NCI-H748 (cell line): ENCODE measurements around the gene SRMS.
A peak's percentile ranks its signal among the peaks of the same experiment; 100 is the strongest.
"Not testable (repeated sequence)": the region's sequence is repeated elsewhere in the genome, so short reads cannot be mapped to it uniquely, and the experiment has no call there.

ENCODE experiments used
- DNase-seq: peaks from one replicate; lab custom pipeline; 2025; ENCODE audit not compliant: unreplicated experiment; lab: John Stamatoyannopoulos, UW

Gene SRMS

DNA sequence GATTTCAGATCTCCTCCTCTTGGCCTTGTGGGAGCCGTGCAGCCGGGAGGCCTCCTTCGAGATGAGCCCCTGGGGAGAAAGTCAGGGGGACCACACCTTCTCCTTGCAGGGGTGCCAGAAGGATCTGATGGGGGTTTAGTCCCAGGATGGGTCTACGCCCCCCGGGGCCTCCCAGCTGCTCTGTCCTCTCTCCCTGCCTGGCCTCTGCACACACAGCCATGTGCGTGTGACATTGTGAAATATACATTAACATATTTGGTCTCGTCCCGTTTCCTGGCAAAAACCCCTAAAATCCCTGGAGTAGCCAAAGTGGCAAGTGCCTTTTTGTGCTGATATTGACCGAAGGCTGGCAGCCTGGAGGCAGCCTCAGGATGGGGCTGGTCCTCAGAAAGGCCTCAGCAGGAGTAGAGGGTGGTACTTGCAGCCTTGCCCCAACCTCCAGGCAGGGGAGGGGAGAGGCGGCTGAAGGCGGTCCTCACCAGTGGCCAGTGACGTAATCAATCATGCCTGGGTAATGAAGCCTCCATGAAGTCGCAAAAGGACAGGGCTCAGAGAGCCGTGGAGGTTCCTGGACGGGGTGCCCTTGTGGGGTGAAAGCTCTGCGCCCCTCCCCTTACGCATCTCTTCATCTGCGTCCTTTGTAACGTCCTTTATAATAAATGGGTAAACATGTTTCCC is 31.6 kb upstream of the SRMS start:
- no peak for DNase-seq

DNA sequence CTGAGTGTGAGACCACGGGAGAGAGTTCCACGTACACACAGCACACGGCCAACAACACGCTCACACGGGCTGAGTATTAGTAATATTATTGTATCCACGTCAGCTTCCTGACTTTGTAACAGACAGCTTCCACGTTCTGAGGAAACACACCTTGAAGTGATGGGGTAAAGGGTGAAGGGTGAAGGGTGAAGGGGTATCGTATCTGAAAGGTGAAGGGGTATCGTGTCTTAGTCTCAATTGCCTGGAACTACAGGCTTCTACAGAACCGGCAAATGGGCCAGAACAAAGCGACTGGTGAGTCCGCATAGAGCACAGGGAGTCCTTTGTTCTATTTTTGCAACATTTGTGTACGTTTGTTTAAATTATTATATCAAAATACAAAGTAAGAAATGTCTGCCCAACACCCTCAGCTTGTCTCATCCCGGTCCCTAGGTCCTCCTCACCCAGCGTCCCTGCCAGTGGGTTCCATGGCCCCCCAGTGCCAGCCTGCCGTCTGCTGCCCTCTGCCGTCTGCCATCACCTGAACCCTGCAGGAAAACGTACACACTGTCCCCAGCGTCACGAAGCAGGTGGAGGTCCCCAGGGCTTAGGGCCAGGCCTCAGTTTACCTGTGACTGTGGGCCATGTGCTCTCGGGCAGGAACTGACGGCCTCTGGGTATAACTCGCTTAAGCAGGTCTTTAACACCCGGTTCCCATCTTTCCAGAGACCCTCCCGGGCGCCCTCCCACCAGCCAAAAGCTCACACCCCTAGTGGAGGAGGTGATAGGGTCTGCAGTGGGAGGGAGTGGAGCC is 30.9 kb upstream of the SRMS start:
- DNase-seq: no peak

DNA sequence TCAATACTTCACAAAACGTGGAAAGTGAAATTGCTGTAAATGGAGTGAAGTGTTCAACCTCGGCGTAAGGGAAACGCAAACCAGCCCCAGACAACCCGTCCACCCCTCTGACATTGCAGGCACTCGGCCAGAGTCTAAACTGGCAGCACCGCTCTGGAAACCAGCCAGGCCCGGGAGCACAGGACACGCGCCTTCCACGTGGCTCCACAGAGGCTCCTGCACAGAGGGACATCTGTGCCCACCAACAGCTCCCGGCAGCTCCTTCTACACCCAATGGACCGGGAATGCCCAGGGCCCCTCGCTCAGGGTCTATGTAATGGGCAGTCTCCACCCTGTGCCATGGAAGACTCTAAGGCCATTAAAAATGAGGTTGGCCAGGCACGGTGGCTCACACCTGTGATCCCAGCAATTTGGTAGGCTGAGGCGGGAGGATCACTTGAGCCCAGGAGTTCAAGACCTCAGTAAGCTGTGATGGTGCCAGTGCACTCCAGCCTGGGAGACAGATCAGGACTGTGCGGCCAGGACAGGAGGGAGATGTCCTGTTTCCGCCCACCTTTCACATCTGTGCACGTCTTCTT is 29.9 kb upstream of the SRMS start:
- no peak for DNase-seq

DNA sequence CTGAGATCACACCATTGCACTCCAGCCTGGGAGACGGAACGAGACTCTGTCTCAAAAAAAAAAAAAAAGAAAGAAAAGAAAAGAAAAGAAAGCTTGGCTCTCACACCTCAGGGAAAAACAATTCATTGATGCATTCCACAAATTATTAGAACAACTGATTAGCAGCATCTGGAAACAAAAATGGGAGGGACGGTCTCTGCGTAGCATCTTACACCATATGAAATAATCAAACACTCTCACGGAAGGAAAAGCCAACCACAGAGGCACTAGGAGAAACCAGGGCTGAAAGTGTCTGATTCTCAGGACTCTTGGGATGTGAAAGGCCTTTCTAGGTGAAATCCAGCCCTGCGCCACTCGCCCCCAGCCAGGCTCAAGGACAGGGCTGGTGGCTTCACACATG is 28.8 kb upstream of the SRMS start:
- no peak for DNase-seq

DNA sequence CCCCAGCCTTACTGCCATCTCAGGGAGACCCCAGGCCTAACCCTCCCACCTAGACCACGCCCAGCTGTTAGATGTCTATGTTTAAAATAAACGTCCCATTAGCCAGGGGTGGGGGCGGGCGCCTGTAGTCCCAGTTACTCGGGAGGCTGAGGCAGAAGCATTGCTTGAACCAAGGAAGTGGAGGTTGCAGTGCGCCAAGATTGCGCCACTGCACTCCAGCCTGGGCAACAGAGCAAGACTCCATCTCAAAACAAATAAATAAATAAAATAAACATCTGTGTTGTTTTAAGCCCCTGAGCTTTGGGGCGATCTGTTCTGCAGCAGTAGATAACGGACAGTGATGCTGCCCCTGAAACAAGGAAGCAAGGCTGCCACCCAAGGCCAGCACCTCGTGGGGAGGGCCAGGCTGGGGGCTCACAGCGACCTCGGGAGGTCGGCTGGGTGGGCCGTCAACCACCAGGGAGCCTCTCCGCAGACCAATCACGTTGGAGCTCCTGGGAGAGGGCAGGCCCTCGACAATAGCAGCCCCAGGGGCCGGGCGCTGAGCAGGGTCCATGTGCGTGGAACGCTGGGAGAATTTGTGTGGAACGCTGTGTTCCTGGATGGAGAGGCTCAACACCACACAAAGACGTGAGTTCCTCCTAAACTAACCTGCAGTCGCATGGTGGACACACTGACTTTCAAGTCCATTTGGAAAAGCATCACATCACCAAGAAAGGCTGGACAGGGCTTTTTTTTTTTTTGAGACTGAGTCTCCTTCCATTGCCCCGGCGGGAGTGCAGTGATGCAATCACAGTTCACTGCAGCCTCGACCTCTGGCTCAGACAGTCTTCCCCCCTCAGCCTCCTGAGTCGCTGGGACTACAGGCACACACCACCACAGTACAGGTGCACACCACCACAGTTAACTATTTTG is 27.5 kb upstream of the SRMS start:
- no peak for DNase-seq

DNA sequence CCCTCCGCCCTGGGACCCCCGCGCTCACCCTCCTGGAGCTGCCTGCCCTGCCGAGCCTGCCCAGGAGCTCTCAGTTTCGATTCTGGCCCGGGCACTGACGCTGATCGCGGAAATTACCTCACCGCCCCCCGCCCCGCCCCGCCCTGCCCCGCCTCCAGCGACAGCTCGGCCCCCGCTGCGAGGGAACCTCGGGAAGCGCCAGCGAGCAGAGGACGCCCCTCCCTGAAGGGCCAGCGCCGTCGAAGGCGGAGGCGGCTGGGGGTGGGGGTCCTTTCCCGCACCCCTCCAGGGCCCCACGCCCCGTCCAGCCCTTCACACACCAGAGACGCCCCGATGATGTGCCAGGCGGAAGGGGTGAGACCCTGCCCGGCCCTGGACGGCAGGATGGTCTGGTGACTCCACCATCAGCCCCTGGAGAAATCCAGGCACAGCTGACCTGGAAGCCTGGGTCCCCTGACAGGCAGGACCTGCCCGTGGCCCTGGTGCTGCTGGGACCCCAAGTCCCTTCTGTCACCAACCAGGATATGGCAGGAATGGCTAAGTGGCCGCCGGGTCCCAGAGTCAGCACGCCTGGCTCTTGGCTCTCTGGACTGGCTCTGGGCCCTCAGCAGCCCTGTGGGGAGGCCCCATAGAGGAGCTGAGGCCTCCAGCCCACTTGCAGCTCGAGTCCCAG is 26.7 kb upstream of the SRMS start, which contains the start of gene HELZ2:
Gene HELZ2, minus strand, starts transcription at position 84 of the 673 bp plus-strand sequence. CDS start 1,854 bp downstream, outside the sequence.
- DNase-seq: peak; percentile 62

DNA sequence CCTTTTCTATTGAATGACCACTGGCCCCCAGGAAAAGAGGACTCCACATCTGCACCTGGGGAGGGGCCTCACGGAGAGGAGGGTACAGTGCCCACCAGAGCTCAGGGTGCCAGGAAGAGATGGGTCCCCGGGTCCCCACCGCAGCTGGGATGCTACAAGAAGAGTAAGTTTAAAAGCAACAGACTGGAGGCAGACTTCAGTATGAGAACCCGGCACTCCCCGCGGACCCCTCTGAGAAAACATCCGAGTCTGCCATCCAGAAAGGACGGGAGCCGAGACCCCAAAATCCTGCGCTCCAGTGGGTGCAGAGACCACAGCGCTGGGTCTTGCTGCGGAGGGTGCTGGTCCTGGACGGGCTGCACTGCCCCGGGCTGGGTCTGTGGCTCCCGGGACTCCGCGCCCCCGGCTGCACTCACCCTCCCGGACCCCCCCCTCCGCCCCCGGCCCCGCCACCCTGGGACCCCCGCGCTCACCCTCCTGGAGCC is 26.1 kb upstream of the SRMS start:
- no peak for DNase-seq

DNA sequence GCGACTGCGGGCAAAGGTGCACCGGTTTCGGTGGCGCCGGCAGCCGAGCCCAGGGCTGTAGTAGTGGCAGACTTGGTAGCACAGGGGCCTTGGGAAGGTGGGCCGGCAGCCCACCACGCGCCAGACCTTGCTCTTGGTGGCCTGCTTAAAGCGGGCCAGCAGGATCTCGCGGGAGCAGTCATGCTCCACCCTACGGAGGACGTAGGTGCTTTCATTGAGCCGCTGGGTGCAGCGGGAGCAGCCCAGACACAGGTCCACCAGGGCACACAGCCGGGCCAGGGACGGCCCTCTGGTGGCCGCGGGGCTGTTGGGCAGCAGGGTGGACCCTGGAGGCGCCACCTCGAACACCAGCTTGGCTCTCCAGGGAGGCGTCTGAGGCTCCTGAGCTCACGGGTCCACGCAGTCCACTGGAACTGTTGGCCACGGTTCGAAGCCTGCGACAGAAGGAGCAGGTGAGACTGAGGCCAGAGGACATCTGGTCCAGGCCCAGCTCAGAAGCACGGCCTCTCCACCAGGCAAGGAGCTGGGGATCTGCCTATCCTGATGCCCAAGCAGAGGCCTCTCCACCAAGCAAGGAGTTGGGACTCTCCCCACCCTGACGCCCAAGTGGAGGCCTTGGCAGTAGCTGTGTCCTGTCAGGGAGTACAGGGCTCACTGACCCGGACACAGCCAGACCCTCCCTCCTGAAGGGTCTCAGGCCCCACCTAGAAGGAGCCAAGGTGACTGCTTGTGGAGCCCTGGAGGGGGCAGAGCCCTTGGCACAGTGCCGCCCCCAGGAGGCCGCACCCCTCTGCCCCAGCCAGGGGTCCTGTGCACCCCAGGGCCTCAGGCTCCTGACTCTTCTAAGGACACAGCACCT is 25.5 kb upstream of the SRMS start:
- DNase-seq: no peak

DNA sequence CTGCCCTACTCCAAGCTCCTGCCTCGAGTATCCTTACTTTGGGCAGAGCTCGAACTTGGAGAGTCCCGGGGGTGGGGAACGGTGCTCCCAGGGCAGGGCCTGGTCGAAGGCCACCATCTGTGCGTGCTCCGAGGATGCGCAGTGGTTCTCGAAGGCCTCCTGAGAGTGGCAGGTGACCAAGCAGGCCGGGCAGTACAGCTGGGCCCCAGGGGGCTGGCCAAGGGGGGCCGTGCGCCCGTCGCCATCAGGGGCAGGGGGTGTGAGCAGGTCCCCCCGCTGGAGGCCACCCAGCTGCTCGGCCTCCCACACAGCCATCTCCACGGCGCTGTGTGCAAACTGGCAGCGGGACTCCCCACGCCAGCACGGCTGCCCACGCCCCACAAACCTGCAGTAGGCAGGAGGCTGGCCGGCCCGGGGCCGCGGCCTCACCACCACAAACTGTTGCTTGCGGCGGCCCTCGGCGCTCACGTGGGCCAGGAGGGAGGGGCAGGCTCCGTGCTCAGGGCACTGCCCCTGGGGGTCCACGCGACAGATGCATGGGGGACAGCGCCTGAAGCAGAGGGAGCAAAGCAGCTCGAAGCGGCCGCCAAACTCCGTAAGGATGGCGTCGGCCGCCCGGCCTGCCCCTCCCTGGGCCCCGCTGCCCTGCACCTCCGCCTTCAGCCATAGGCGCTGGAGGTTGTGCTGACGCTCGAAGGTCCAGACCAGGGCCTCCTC is 24.7 kb upstream of the SRMS start:
- DNase-seq: no peak

DNA sequence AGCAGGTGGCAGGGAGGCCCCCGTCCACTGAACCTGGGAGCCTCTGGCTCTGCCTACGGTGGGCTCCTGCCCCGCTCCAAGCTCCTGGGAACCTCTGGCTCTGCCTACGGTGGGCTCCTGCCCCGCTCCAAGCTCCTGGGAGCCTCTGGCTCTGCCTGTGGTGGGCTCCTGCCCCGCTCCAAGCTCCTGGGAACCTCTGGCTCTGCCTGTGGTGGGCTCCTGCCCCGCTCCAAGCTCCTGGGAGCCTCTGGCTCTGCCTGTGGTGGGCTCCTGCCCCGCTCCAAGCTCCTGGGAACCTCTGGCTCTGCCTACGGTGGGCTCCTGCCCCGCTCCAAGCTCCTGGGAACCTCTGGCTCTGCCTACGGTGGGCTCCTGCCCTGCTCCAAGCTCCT is 23.5 kb upstream of the SRMS start:
- not testable (repeated sequence) for DNase-seq

DNA sequence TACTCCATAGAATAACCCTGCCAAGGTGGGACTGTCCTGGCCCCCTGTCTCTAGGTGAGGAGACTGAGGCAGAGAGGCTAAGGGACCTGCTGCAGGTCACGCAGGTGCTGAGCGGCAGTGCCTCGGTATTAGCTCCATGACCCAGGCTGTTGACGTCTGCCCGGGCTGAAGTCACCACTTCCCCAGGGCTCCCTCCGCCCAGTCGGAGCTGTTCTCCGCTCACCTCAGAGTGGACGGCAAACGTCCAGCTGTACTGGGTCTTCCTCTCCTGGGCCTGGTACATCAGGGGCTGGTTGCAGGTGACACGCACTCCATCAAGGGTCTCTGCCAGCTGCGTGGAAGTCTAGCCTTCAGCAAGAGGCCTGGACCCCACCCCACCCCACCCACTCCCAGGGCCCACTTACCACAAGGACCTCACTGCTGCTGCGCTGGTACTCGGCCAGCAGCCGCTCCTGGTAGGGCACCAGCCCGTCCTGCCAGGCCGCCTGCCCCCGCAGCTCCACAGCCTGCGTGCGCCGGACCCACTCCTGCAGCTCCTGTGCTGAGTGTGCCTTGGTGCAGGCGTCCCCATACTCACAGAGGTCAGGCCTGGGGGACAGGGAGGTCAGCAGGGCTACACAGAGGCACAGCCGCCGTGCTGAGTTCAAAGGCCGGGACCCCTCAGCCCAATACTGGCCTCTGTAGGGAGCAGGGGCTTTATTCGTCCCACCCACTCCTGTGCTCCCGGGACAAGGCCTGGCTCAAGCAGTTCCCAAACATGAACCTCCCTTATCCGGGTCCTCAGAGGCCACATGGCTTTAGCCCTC is 22.9 kb upstream of the SRMS start:
- no peak for DNase-seq

DNA sequence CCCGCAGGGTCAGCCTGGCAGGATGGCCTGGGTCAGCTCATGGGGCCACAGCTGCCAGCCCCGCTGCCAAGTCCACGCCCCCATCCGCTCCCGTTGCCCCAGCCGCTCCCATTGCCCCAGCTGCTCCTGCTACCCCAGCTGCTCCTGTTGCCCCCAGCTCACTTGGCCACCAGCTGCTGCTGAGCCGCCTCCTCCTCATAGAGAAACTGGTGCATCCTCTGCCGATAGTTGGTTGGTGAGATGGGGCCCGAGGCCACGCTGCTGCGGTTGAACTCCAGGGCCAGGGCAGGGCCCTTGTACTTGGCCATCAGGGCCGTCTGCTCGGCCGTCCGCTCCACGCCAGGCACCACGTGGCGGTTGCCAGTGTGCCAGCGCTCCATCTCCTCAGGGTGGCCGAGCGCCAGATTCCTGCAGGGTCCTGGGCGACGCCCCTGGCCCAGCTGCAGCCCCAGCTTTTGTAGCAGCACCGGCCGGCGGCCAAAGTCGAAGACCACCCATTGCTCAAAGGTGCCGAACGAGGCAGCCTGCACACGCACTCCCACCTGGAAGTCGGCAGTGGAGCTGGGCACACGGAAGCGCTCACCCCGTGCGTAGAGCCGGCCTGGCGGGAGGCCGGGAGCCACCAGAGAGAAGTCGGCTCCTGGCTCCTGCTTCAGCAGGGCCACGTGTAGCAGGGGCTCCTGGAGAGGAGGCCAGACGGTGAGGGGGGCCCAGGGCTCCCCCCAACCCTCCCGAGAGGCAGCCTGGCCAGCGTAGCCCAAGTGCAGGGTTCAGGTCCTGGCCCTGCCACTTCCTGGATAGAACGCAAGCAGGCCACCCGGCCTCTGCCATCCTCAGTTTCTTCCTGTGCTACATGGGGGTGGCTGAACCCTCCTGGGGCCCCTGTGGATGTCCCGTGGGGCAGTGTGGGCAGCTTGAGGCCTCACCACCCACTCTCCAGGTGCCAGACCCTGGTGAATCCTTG is 21.7 kb upstream of the SRMS start:
- peak; percentile 32 for DNase-seq

DNA sequence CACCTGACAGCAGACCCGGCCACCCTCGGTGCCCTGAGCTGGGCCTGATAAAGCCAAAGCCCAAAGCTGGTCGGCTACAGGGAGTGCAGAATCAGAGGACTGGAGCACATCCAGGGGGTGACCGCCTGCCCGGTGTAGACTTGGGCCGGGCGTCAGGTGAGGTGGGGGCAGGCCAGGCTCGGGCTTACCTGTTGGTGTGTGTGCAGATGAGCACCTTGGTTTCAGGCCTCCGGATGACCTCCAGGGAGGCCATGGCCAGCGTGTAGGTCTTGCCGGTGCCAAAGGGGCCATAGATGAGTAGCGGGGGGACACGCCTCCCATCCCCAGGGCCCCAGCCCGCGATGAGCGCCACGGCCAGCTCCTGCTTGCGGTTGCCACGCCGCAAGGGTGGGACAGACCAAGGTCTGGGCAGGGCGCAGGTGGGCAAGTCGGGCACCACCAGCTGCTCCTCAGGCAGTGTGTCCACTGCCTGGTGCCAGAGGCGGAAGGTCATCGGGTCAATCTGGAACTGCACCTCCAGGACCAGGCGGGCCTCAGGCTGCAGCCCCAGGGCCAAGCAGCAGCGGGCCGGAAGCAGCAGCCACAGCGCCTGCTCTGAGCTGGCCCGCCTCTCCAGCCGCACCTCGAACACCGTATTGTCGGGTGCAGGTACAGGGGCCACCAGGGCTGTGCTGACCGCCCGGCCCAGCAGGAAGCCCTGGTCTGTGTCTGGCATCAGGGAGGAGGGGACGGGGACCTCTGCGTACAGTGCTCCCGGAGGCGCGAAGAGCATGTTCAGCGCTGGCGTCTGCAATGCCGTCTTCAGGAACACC is 20.8 kb upstream of the SRMS start:
- no peak for DNase-seq

DNA sequence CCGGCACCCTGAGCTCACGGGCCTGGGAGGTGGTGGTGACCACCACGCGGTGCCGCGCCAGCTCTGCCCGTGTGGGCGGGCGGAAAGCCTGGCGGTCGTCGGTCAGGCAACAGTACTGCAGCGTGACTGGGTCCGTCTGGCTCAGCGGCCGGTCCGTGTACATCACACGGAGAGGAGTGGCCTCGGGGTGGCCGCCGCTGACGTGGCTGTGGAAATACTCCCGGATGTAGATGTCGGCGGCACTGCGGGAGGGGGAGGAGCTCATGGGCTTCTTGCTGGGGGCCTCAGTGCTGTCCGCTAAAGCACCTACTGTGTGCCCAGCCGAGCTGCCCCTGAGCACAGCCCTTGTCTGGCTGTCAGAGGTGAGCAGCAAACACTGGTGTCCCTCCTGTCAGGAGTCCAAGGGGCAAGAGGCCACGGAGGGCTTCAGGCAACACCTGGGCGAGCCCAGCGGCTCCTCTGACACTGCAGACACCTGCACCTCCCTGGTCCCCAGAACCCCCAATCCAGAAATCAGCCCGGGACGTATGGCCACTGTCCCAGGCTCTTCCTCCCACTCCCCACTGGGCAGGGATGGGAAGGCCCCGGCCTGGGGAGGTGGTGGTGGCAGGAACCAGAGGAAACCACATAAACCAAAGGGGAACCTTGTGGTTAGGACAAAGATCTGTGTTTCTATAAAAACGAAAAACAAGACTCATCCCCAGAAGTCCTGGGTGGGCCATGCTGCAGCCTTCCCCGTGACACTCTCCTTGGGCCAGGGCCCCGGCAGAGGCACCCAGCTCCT is 20.0 kb upstream of the SRMS start:
- DNase-seq: no peak

DNA sequence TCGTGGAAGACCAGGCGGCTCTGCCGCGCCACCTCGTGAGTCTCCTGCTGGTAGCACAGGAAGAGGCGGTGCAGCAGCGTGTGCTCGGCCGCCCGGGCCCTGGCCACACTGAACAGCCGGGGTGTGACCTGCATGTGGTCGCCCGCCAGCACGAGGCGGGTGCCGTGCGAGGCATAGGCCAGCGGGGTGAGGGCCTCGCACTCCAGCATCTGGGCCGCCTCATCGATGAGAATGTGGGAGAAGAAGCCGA is 19.5 kb upstream of the SRMS start:
- no peak for DNase-seq
